K562 (cell line): ENCODE measurements around the gene SLCO2B1.

ENCODE experiments used
- ATF3 ChIP-seq, 2 experiments: fragments of 450-650 bp in 1 of 2; sonication (generic) in 1 of 2; formaldehyde crosslinking in 1 of 2; IDR thresholded peaks in 1 of 2; conservative IDR thresholded peaks in 1 of 2; 2 replicates each; pipeline versions ENCODE4 v1.6.1 to v1.8.1; 2016 to 2023; ENCODE audit warnings: mild to moderate bottlenecking in 2 of 2, moderate library complexity in 2 of 2, inconsistent platforms in 1 of 2, missing genetic modification reagents in 1 of 2
- CTCF ChIP-seq, 3 experiments: IDR thresholded peaks in 2 of 3; conservative IDR thresholded peaks in 1 of 3; 2 replicates each; pipeline ENCODE4 v1.5.1; 2011 to 2012; ENCODE audit warnings: low read length in 3 of 3, mild to moderate bottlenecking in 3 of 3, control low read depth in 2 of 3, improper control_type of control experiment in 1 of 3, inconsistent platforms in 1 of 3, low read depth in 1 of 3, mixed read lengths in 1 of 3, moderate library complexity in 1 of 3; ENCODE audit not compliant: insufficient read depth in 2 of 3
- EZH2 ChIP-seq: IDR thresholded peaks from 2 replicates; pipeline ENCODE4 v1.6.1; 2012; ENCODE audit warnings: low read depth, mild to moderate bottlenecking, inconsistent platforms, low read length, borderline replicate concordance
- ID3 ChIP-seq, 2 experiments: fragments of 250-450 bp in 1 of 2; fragments of 450-650 bp in 1 of 2; sonication (Bioruptor Pico) in 1 of 2; IDR thresholded peaks; 2 replicates each; pipeline versions ENCODE4 v1.6.1 to v1.8.0; 2016 to 2021; ENCODE audit warnings: mild to moderate bottlenecking in 2 of 2, moderate library complexity in 2 of 2, missing compliant biosample characterization in 1 of 2, missing genetic modification characterization in 1 of 2
- JUNB ChIP-seq: fragments of 450-650 bp; formaldehyde crosslinking; conservative IDR thresholded peaks from 2 replicates; pipeline ENCODE4 v1.4.0; 2020; ENCODE audit warnings: mild to moderate bottlenecking
- POLR2AphosphoS5 ChIP-seq: IDR thresholded peaks from 2 replicates; pipeline ENCODE4 v1.6.1; 2011; ENCODE audit warnings: mild to moderate bottlenecking, low read depth, low read length, moderate library complexity; ENCODE audit not compliant: control insufficient read depth, insufficient read depth
- PTTG1 ChIP-seq: fragments of 450-650 bp; IDR thresholded peaks from 2 replicates; pipeline ENCODE4 v1.6.1; 2016; ENCODE audit warnings: low read depth, mild to moderate bottlenecking, missing genetic modification characterization, missing compliant biosample characterization
- RAD21 ChIP-seq, 2 experiments: fragments of 250-450 bp in 1 of 2; fragments of 450-650 bp in 1 of 2; sonication (Bioruptor Pico) in 1 of 2; formaldehyde crosslinking in 1 of 2; IDR thresholded peaks in 1 of 2; conservative IDR thresholded peaks in 1 of 2; 2 replicates each; pipeline versions ENCODE4 v1.4.0 to v1.8.0; 2020 to 2022; ENCODE audit warnings: mild to moderate bottlenecking in 2 of 2, moderate library complexity in 1 of 2
- ZFP30 ChIP-seq: fragments of 250-450 bp; sonication (Bioruptor Pico); IDR thresholded peaks from 2 replicates; pipeline ENCODE4 v1.8.0; 2022; ENCODE audit warnings: moderate library complexity, mild to moderate bottlenecking, inconsistent platforms, borderline replicate concordance
- ZNF263 ChIP-seq: sonication (generic); formaldehyde crosslinking; IDR thresholded peaks from 2 replicates; pipeline ENCODE4 v1.8.0; 2022; ENCODE audit warnings: mild to moderate bottlenecking, missing genetic modification reagents, borderline replicate concordance
- ZNF76 ChIP-seq: fragments of 250-450 bp; sonication (Bioruptor Pico); IDR thresholded peaks from 2 replicates; pipeline ENCODE4 v1.4.0; 2020; ENCODE audit warnings: mild to moderate bottlenecking, moderate library complexity, borderline replicate concordance

- no peak for TF ChIP-seq ATF3 (IDR thresholded peaks at IDR 0.05)
- no peak for TF ChIP-seq ATF3 (CRISPR knock-in tag; conservative IDR thresholded peaks at IDR 0.05)
- no peak for TF ChIP-seq ZNF76 (CRISPR knock-in tag)
- no peak for TF ChIP-seq CTCF (IDR thresholded peaks at IDR 0.05 in 2 of 3, conservative IDR thresholded peaks at IDR 0.05 in 1 of 3; ENCODE audit: insufficient read depth in 2 of 3, low read depth in 1 of 3, low read length in 3 of 3)
- TF ChIP-seq JUNB: no peak
- no peak for TF ChIP-seq ZFP30 (CRISPR knock-in tag)
- TF ChIP-seq EZH2: no peak
- no peak for TF ChIP-seq ID3 (CRISPR knock-in tag; IDR thresholded peaks at IDR 0.05)
- TF ChIP-seq ID3 (tag; IDR thresholded peaks at IDR 0.05): no peak
- TF ChIP-seq RAD21 (CRISPR knock-in tag; conservative IDR thresholded peaks at IDR 0.05 in 1 of 2, IDR thresholded peaks at IDR 0.05 in 1 of 2): no peak
- no peak for TF ChIP-seq ZNF263 (CRISPR knock-in tag)
- TF ChIP-seq POLR2AphosphoS5: no peak
- no peak for TF ChIP-seq PTTG1
These were observed 92.1 kb downstream of the SLCO2B1 start for GRCh38 chr11:75242722-75243600.
